B cell (primary cell): ENCODE results near the gene SRRM4. TPM values are rescaled to one million over a fixed set of nuclear protein-coding genes. Genes with fewer than 3 reads are reported as not detected.

ENCODE experiments used
- ATAC-seq: fragments of 200-7000 bp; cut with Tn5 transposase; one replicate; pipeline ENCODE4 v1.10.0; 2021; ENCODE audit warnings: low read depth, mild to moderate bottlenecking, moderate number of reproducible peaks, moderate library complexity
- CTCF ChIA-PET: fragments of 350-600 bp; sonication (Branson Sonifier 250); formaldehyde crosslinking; loops from one replicate; lab custom pipeline; 2021; ENCODE audit warnings: antibody characterized with exemption, inconsistent platforms; lab: Charles Lee
- POLR2A ChIA-PET: fragments of 350-600 bp; sonication (Branson Sonifier 250); formaldehyde crosslinking; loops from one replicate; lab custom pipeline; 2021; ENCODE audit warnings: antibody characterized with exemption; lab: Charles Lee
- DNase-seq: peaks from one replicate; pipeline ENCODE4 v3.0.0; 2013
- H2AFZ ChIP-seq: 2 replicates; pipeline ENCODE4 v1.6.1; 2012; ENCODE audit warnings: mild to moderate bottlenecking, low read depth, low read length; ENCODE audit not compliant: insufficient read depth, poor library complexity, severe bottlenecking
- H3K27ac ChIP-seq, 2 donors: 1 replicate in 1 of 2; 2 replicates in 1 of 2; pipeline ENCODE4 v1.5.1; 2012 to 2013; ENCODE audit warnings: low read length in 2 of 2, mild to moderate bottlenecking in 2 of 2, moderate library complexity in 1 of 2
- H3K27me3 ChIP-seq, 4 experiments: fragments of 200-600 bp in 1 of 4; sonication (generic) in 1 of 4; replicated peaks in 1 of 4; 1 replicate in 2 of 4; 2 replicates in 2 of 4; pipeline versions ENCODE4 v1.6.1 to v1.7.0; 2013 to 2016; ENCODE audit warnings: low read length in 3 of 4, mild to moderate bottlenecking in 2 of 4, mixed read lengths in 1 of 4, moderate library complexity in 1 of 4; ENCODE audit not compliant: insufficient read depth in 4 of 4, control insufficient read depth in 3 of 4; ENCODE audit errors: control extremely low read depth in 1 of 4
- H3K36me3 ChIP-seq, 2 experiments: replicated peaks in 1 of 2; 1 replicate in 1 of 2; 2 replicates in 1 of 2; pipeline versions ENCODE4 v1.6.1 to v1.7.1; 2013; ENCODE audit warnings: low read length in 1 of 2; ENCODE audit not compliant: insufficient read depth in 2 of 2, control insufficient read depth in 1 of 2; ENCODE audit errors: control extremely low read depth in 1 of 2, extremely low read depth in 1 of 2
- H3K4me1 ChIP-seq, 2 donors: fragments of 200-600 bp in 1 of 2; sonication (generic) in 1 of 2; 1 replicate in 1 of 2; 2 replicates in 1 of 2; pipeline versions ENCODE4 v1.5.1 to v1.6.1; 2013 to 2017; ENCODE audit warnings: low read length in 2 of 2; ENCODE audit not compliant: control insufficient read depth in 2 of 2, insufficient read depth in 2 of 2
- H3K4me2 ChIP-seq: replicated peaks from 2 replicates; pipeline ENCODE3; 2012; ENCODE audit warnings: mild to moderate bottlenecking, low read depth, low read length; ENCODE audit not compliant: poor library complexity, severe bottlenecking
- H3K4me3 ChIP-seq, 5 experiments: fragments of 200-600 bp in 1 of 5; sonication (generic) in 1 of 5; 1 replicate in 3 of 5; 2 replicates in 2 of 5; pipeline versions ENCODE4 v1.5.1 to v1.7.0; 2011 to 2016; ENCODE audit warnings: low read length in 4 of 5, mild to moderate bottlenecking in 4 of 5, low read depth in 2 of 5, control low read depth in 1 of 5, moderate library complexity in 1 of 5; ENCODE audit not compliant: insufficient read depth in 1 of 5; ENCODE audit errors: control extremely low read depth in 1 of 5, extremely low read depth in 1 of 5
- H3K79me2 ChIP-seq: fragments of 200-600 bp; sonication (generic); one replicate; pipeline ENCODE4 v1.6.0; 2016; ENCODE audit warnings: low read length; ENCODE audit not compliant: control insufficient read depth, insufficient read depth
- H3K9ac ChIP-seq: fragments of 200-600 bp; sonication (generic); 2 replicates; pipeline ENCODE4 v1.6.1; 2017; ENCODE audit warnings: mild to moderate bottlenecking, low read length, moderate library complexity
- H3K9me3 ChIP-seq, 3 donors: one replicate each; pipeline versions ENCODE4 v1.6.1 to v1.7.1; 2013; ENCODE audit warnings: low read length in 2 of 3; ENCODE audit not compliant: control insufficient read depth in 2 of 3, insufficient read depth in 1 of 3; ENCODE audit errors: control extremely low read depth in 1 of 3
- H4K20me1 ChIP-seq: 2 replicates; pipeline ENCODE4 v1.6.0; 2012; ENCODE audit warnings: mild to moderate bottlenecking, low read length; ENCODE audit not compliant: insufficient read depth, control insufficient read depth, poor library complexity, severe bottlenecking
- H3K27ac Mint-ChIP-seq: one replicate; pipeline ENCODE4 v1.8.0; 2021; ENCODE audit warnings: mixed read lengths
- H3K27me3 Mint-ChIP-seq: one replicate; pipeline ENCODE4 v1.8.0; 2021; ENCODE audit warnings: mixed read lengths
- H3K4me1 Mint-ChIP-seq: one replicate; pipeline ENCODE4 v1.8.0; 2021; ENCODE audit warnings: mixed read lengths
- H3K4me3 Mint-ChIP-seq: one replicate; pipeline ENCODE4 v1.8.0; 2021; ENCODE audit warnings: mixed read lengths
- H3K9me3 Mint-ChIP-seq: one replicate; pipeline ENCODE4 v1.8.0; 2022; ENCODE audit warnings: mixed read lengths; ENCODE audit not compliant: insufficient read depth
- CTCF ChIP-seq: fragments of 200-600 bp; IDR thresholded peaks from one replicate; pipeline ENCODE4 v1.8.0; 2022; ENCODE audit warnings: antibody characterized with exemption, mild to moderate bottlenecking
- EZH2 ChIP-seq: IDR thresholded peaks from 2 replicates; pipeline ENCODE4 v1.6.1; 2012; ENCODE audit warnings: borderline replicate concordance, low read depth, mild to moderate bottlenecking, moderate library complexity, low read length; ENCODE audit not compliant: insufficient read depth, poor library complexity, severe bottlenecking
- WGBS: methylation state at CpG from one replicate; pipeline ENCODE4 v1.1.5; 2013; ENCODE audit warnings: missing lambda C conversion rate; ENCODE audit not compliant: insufficient coverage; 5-methylcytosine and 5-hydroxymethylcytosine counted together
- intact Hi-C: fragments of 100-400 bp; cut with micrococcal nuclease; formaldehyde crosslinking; loops from one replicate; pipeline ENCODE4 v1.10.0; 2022
- polyA plus RNA-seq: library from polyadenylated mRNA; depleted of rRNA; stranded (reverse); fragments of >200 nt; gene quantifications from 2 replicates; pipeline ENCODE4 v1.2.3, GENCODE V29; 2012
- total RNA-seq, 2 donors: library from RNA; stranded (reverse); fragments of 120-200 nt in 1 of 2; gene quantifications; 1 replicate in 1 of 2; 2 replicates in 1 of 2; pipeline versions ENCODE4 v1.2.3 to v1.2.4, GENCODE V29; 2013 to 2022

Gene SRRM4
- total and polyA plus RNA-seq, 2 donors (not counting 1 experiment from before 2014, with no cell fraction given), result not detected

GRCh38 chr12:119151445-119152026 is 170.2 kb downstream of the SRRM4 start:
- no CpG with 5 or more reads among the region's 1 CpG for WGBS
- H3K4me1 ChIP-seq, result no peaks in the 10 kb centered on the region
- H3K9me3 Mint-ChIP-seq, result peaks cover 2% of the 10 kb centered on the region

More at GRCh38 chr12:119151445-119152026, 170.2 kb downstream of the SRRM4 start:
- Histone ChIP-seq H3K79me2 (no peaks in the 10 kb centered on the region), H3K4me2 (no peak overlapping the region), H2AFZ (no peak overlapping the region), H3K27me3 (peaks cover 0 to 5% (median 2%) of the 10 kb centered on the region in 4 experiments), H3K9me3 (peaks cover 0 to 27% (median 0%) of the 10 kb centered on the region in 3 donors), H3K9ac (no peak overlapping the region), H3K36me3 (no peaks in the 10 kb centered on the region), H4K20me1 (no peaks in the 10 kb centered on the region), H3K4me3 (no peak overlapping the region), H3K27ac (no peak overlapping the region)
- H3K4me3 Mint-ChIP-seq, result no peak overlapping the region
- POLR2A ChIA-PET, result no interaction called here
- ATAC-seq (no peak), DNase-seq (no peak)
- H3K27me3 Mint-ChIP-seq, result peaks cover 28% of the 10 kb centered on the region
- CTCF ChIA-PET, result no interaction called here
- H3K4me1 Mint-ChIP-seq, result no peaks in the 10 kb centered on the region
- TF ChIP-seq EZH2, result no peak
- TF ChIP-seq CTCF, result no peak
- intact Hi-C loops, result no loop called here
- no peak overlapping the region for H3K27ac Mint-ChIP-seq
